ENCODE measurements around the gene RAB7A. TPM values are rescaled to one million over a fixed set of nuclear protein-coding genes. Genes with fewer than 3 reads are reported as not detected.

RAB7A gene
- total RNA-seq, 4 donors from 2014 or later, result 81.0 to 116 (median 87.0) TPM

DNA sequence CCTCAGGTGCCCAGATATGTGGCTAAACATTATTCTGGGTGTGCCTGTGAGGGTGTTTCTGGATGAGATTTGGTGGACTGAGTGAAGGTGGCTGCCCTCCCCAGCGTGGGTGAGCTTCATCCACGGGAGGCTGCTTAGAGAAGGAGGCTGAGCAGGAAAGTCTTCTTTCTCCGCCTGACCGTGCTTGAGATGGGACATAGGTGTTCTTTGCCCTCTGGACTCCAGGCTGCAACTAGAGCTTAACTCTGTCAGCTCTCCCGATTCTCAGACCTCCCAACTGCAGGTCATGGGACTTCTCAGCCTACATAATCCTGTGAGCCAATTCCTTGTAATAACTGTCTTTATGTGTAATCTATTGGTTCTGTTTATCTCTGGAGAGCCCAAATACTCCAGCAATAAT is 34.1 kb downstream of the RAB7A start:
- Histone ChIP-seq H3K4me3 (no peak overlapping the region), H3K36me3 (peaks cover 0 to 6% (median 5%) of the 10 kb centered on the region in 4 donors), H3K9me3 (no peaks in the 10 kb centered on the region), H3K27ac (replicated peaks in 1 of 4) (peak overlapping the region in 1 of 4 donors; percentile 15), H3K4me1 (peaks cover 32 to 51% (median 43%) of the 10 kb centered on the region in 4 donors), H3K27me3 (no peaks in the 10 kb centered on the region)
- intact Hi-C loops (cut with DNase I), result no loop called here
- DNase-seq (ENCODE audit: extremely low spot score), result no peak
- TF ChIP-seq CTCF (IDR thresholded peaks at IDR 0.05) (no peak), POLR2A (IDR thresholded peaks at IDR 0.05; ENCODE audit: low read depth) (no peak), POLR2AphosphoS5 (IDR thresholded peaks at IDR 0.05) (no peak), EP300 (IDR thresholded peaks at IDR 0.05) (no peak)
- WGBS, result 83% methylated on average over 5 of the region's 5 CpGs

- TF ChIP-seq POLR2AphosphoS5 (IDR thresholded peaks at IDR 0.05) (no peak), CTCF (IDR thresholded peaks at IDR 0.05) (no peak), POLR2A (IDR thresholded peaks at IDR 0.05; ENCODE audit: low read depth) (no peak), EP300 (IDR thresholded peaks at IDR 0.05) (no peak)
- no peaks in the 10 kb centered on the region for H3K9me3 ChIP-seq
- H3K36me3 ChIP-seq, result peaks cover 0 to 11% (median 9%) of the 10 kb centered on the region in 4 donors
- H3K4me3 ChIP-seq, result no peak overlapping the region
- no peaks in the 10 kb centered on the region for H3K27me3 ChIP-seq
- 65% methylated on average over 3 of the region's 3 CpGs for WGBS
- H3K4me1 ChIP-seq, result peaks cover 32 to 51% (median 43%) of the 10 kb centered on the region in 4 donors
- intact Hi-C loops (cut with DNase I), result no loop called here
- no peak for DNase-seq (ENCODE audit: extremely low spot score)
- no peak overlapping the region for H3K27ac ChIP-seq (replicated peaks in 1 of 4)
Observed at GRCh38 chr3:128760881-128761280, 34.9 kb downstream of the RAB7A start.

DNA sequence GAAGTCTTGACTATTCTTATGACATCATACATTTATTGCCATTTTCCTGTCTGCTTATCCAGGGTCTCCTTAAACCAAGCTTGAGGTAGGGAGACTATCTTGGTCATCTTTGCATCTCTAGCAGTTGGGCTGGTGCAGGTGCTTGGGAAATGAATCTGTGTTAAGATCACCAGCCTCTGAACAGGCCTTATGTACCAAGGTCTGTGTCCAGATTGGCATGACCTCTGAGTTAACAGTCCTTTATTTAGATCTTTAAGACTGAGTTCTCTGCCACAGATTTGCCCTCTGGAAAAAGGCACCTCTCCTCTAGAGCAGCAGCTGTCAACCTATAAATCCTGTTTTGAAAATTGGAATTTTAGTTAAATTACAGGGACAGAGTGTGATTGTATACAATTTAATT is 35.4 kb downstream of the RAB7A start:
- Histone ChIP-seq H3K27ac (replicated peaks in 1 of 4) (no peak overlapping the region), H3K36me3 (peaks cover 0 to 11% (median 9%) of the 10 kb centered on the region in 4 donors), H3K27me3 (no peaks in the 10 kb centered on the region), H3K9me3 (no peaks in the 10 kb centered on the region), H3K4me1 (peaks cover 32 to 51% (median 43%) of the 10 kb centered on the region in 4 donors), H3K4me3 (no peak overlapping the region)
- DNase-seq (ENCODE audit: extremely low spot score), result no peak
- TF ChIP-seq EP300 (IDR thresholded peaks at IDR 0.05) (no peak), POLR2AphosphoS5 (IDR thresholded peaks at IDR 0.05) (no peak), CTCF (IDR thresholded peaks at IDR 0.05) (no peak), POLR2A (IDR thresholded peaks at IDR 0.05; ENCODE audit: low read depth) (no peak)
- intact Hi-C loops (cut with DNase I), result no loop called here

DNA sequence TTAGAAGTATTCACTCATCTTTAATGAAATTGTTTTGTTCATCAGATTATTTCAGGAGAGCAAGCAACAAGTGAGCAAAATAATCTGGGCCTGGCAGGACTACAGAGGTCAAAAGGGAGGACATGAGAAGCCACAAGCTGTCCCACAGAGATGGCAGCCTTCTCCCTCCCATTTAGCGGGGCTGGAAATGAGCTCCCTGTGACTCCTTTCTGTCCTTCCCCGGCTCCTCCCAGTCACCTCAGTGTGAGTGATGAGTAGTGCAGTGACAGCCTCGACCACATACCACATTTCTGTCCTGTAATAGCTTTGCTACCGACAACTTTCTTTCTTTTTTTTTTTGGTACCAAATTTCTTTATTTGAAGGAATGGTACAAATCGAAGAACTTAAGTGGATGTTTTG is 38.0 kb downstream of the RAB7A start:
- Histone ChIP-seq H3K9me3 (no peaks in the 10 kb centered on the region), H3K27me3 (no peaks in the 10 kb centered on the region), H3K27ac (replicated peaks in 1 of 4) (no peak overlapping the region), H3K36me3 (peaks cover 0 to 11% (median 9%) of the 10 kb centered on the region in 4 donors), H3K4me1 (peaks cover 46 to 65% (median 58%) of the 10 kb centered on the region in 4 donors), H3K4me3 (no peak overlapping the region)
- no peak for DNase-seq (ENCODE audit: extremely low spot score)
- intact Hi-C loops (cut with DNase I), result no loop called here
- 89% methylated on average over 5 of the region's 5 CpGs for WGBS
- no peak for TF ChIP-seq CTCF (IDR thresholded peaks at IDR 0.05)
- TF ChIP-seq POLR2A (IDR thresholded peaks at IDR 0.05; ENCODE audit: low read depth), result no peak
- TF ChIP-seq POLR2AphosphoS5 (IDR thresholded peaks at IDR 0.05), result no peak

DNA sequence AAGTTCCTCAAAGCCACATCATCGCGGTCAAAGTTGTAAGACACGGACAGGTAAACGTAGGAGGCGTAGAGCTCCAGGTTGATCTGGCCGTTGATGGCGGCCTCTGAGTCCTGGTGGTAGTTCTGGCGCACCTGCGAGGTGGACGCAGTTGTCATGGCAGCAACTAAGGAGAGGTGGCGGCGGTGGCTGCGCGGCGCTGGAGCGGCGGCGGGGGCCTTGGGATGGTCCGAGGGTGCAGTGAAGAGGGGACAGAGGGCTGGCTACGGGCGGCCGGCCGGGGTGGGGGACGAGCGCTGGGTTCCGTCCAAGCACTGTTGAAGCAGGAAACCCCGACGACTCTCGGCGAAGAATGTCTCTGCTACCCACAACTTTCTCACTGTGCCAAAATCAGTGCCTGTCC is 38.9 kb downstream of the RAB7A start:
- H3K27me3 ChIP-seq, result no peaks in the 10 kb centered on the region
- peaks cover 0 to 11% (median 9%) of the 10 kb centered on the region in 4 donors for H3K36me3 ChIP-seq
- WGBS, result 99% methylated on average over 28 of the region's 30 CpGs
- H3K9me3 ChIP-seq, result no peaks in the 10 kb centered on the region
- no peak overlapping the region for H3K27ac ChIP-seq (replicated peaks in 1 of 4)
- no peak overlapping the region for H3K4me3 ChIP-seq
- H3K4me1 ChIP-seq, result peaks cover 40 to 65% (median 58%) of the 10 kb centered on the region in 4 donors
- no peak for TF ChIP-seq EP300 (IDR thresholded peaks at IDR 0.05)
- TF ChIP-seq POLR2AphosphoS5 (IDR thresholded peaks at IDR 0.05), result no peak
- no peak for TF ChIP-seq CTCF (IDR thresholded peaks at IDR 0.05)
- TF ChIP-seq POLR2A (IDR thresholded peaks at IDR 0.05; ENCODE audit: low read depth), result no peak
- intact Hi-C loops (cut with DNase I), result no loop called here
- no peak for DNase-seq (ENCODE audit: extremely low spot score)
